OCI-LY7 (cell line): Measurements from ENCODE around the gene HTR5A. TPM values are rescaled to one million over a fixed set of nuclear protein-coding genes. Genes with fewer than 3 reads are reported as not detected.

Source experiments
- BruUV-seq: library from RNA; stranded (reverse); fragments of 400-500 nt; replicated peaks from 2 replicates; lab custom pipeline; 2021; lab: Mats Ljungman, UMichigan
- CTCF ChIA-PET: fragments of 300-600 bp; sonication (Branson Sonifier 250); formaldehyde crosslinking; loops from one replicate; lab custom pipeline; 2022; ENCODE audit warnings: antibody characterized with exemption; ENCODE audit not compliant: unreplicated experiment; lab: Charles Lee
- POLR2A ChIA-PET: fragments of 300-600 bp; sonication (Branson Sonifier 250); formaldehyde crosslinking; loops from one replicate; lab custom pipeline; 2022; ENCODE audit warnings: antibody characterized with exemption; lab: Charles Lee
- DNase-seq: peaks from one replicate; pipeline ENCODE4 v3.0.0-alpha.2; 2015; ENCODE audit warnings: low spot score
- H2AFZ ChIP-seq: fragments of 200-600 bp; sonication (generic), shearing (Covaris generic); 2 replicates; pipeline ENCODE4 v1.6.1; 2014; ENCODE audit warnings: mild to moderate bottlenecking, antibody characterized with exemption, low read length, moderate library complexity
- H3K27ac ChIP-seq: fragments of 200-600 bp; sonication (generic); 2 replicates; pipeline ENCODE4 v1.5.1; 2014; ENCODE audit warnings: mixed run types, low read depth, mild to moderate bottlenecking, moderate library complexity, low read length, inconsistent platforms; ENCODE audit not compliant: poor library complexity, severe bottlenecking
- H3K36me3 ChIP-seq: fragments of 200-600 bp; sonication (generic); 2 replicates; pipeline ENCODE4 v1.6.1; 2014; ENCODE audit warnings: mild to moderate bottlenecking, antibody characterized with exemption, low read length, moderate library complexity, mixed read lengths; ENCODE audit not compliant: insufficient read depth
- H3K4me1 ChIP-seq: fragments of 200-600 bp; sonication (generic); 2 replicates; pipeline ENCODE4 v1.5.1; 2014; ENCODE audit warnings: mild to moderate bottlenecking, low read length; ENCODE audit not compliant: insufficient read depth, poor library complexity, severe bottlenecking
- H3K4me2 ChIP-seq: fragments of 200-600 bp; sonication (generic); 2 replicates; pipeline ENCODE4 v1.6.1; 2014; ENCODE audit warnings: mild to moderate bottlenecking, low read length
- H3K4me3 ChIP-seq: fragments of 200-600 bp; sonication (generic); 2 replicates; pipeline ENCODE4 v1.5.1; 2014; ENCODE audit warnings: mild to moderate bottlenecking, low read depth, low read length; ENCODE audit not compliant: poor library complexity, severe bottlenecking
- H3K79me2 ChIP-seq: fragments of 200-600 bp; sonication (generic); 2 replicates; pipeline ENCODE4 v1.6.1; 2016; ENCODE audit warnings: low read depth, mild to moderate bottlenecking, low read length, moderate library complexity, mixed read lengths; ENCODE audit not compliant: insufficient read depth
- H3K9me2 ChIP-seq: fragments of 200-600 bp; sonication (generic); 2 replicates; pipeline ENCODE4 v1.6.1; 2016; ENCODE audit warnings: mild to moderate bottlenecking, low read length, mixed read lengths; ENCODE audit not compliant: insufficient read depth
- H3K9me3 ChIP-seq: fragments of 200-600 bp; sonication (generic); 2 replicates; pipeline ENCODE4 v1.6.1; 2014; ENCODE audit warnings: mild to moderate bottlenecking, mixed run types, low read length, mixed read lengths
- H4K20me1 ChIP-seq: fragments of 200-600 bp; sonication (generic); 2 replicates; pipeline ENCODE4 v1.6.1; 2014; ENCODE audit warnings: mild to moderate bottlenecking, antibody characterized with exemption, low read length, moderate library complexity, mixed read lengths; ENCODE audit not compliant: insufficient read depth
- EZH2phosphoT487 ChIP-seq: fragments of 200-600 bp; sonication (generic); IDR thresholded peaks from 2 replicates; pipeline ENCODE4 v1.6.1; 2018; ENCODE audit warnings: low read depth, borderline replicate concordance, mild to moderate bottlenecking, mixed run types, antibody characterized with exemption, low read length, moderate library complexity, mixed read lengths
- intact Hi-C: fragments of 100-400 bp; cut with micrococcal nuclease; formaldehyde crosslinking; loops from one replicate; pipeline ENCODE4 v1.10.0; 2022; ENCODE audit not compliant: unreplicated experiment
- small RNA-seq: library from RNA; depleted of rRNA; stranded (forward); fragments of <200 nt; gene quantifications from one replicate; pipeline ENCODE3, GENCODE V24; 2014
- total RNA-seq, 2 experiments: library from RNA; depleted of rRNA in 1 of 2; stranded (reverse); fragments of >200 nt in 1 of 2; shearing (Covaris generic) in 1 of 2; gene quantifications; 2 replicates each; pipeline ENCODE4 v1.2.3, GENCODE V29; 2014 to 2022
- TF ChIP-seq, protein P1 (sequence below): fragments of 200-600 bp; sonication (generic); conservative IDR thresholded peaks from 2 replicates; pipeline ENCODE4 v1.5.1; 2014; ENCODE audit warnings: mild to moderate bottlenecking, antibody characterized with exemption, low read length, moderate library complexity, mixed read lengths

The HTR5A gene
- total RNA-seq, 2 experiments from 2014 or later = not detected

- Histone ChIP-seq H3K9me2 (no peaks in the 10 kb centered on the region), H2AFZ (no peak overlapping the region), H3K4me2 (no peak overlapping the region), H3K36me3 (no peaks in the 10 kb centered on the region), H3K79me2 (no peaks in the 10 kb centered on the region), H3K4me3 (no peak overlapping the region), H3K27ac (no peak overlapping the region), H4K20me1 (no peaks in the 10 kb centered on the region), H3K4me1 (no peaks in the 10 kb centered on the region), H3K9me3 (no peaks in the 10 kb centered on the region)
- TF ChIP-seq, protein P1, sequence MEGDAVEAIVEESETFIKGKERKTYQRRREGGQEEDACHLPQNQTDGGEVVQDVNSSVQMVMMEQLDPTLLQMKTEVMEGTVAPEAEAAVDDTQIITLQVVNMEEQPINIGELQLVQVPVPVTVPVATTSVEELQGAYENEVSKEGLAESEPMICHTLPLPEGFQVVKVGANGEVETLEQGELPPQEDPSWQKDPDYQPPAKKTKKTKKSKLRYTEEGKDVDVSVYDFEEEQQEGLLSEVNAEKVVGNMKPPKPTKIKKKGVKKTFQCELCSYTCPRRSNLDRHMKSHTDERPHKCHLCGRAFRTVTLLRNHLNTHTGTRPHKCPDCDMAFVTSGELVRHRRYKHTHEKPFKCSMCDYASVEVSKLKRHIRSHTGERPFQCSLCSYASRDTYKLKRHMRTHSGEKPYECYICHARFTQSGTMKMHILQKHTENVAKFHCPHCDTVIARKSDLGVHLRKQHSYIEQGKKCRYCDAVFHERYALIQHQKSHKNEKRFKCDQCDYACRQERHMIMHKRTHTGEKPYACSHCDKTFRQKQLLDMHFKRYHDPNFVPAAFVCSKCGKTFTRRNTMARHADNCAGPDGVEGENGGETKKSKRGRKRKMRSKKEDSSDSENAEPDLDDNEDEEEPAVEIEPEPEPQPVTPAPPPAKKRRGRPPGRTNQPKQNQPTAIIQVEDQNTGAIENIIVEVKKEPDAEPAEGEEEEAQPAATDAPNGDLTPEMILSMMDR = no peak
- TF ChIP-seq EZH2phosphoT487 = no peak
- no TSS peak for BruUV-seq
- ChIA-PET POLR2A (no interaction called here), CTCF (no interaction called here)
- intact Hi-C loops = no loop called here
- DNase-seq = no peak
Observed at GRCh38 chr7:155132431-155132830, 62.3 kb downstream of the HTR5A start.

DNA sequence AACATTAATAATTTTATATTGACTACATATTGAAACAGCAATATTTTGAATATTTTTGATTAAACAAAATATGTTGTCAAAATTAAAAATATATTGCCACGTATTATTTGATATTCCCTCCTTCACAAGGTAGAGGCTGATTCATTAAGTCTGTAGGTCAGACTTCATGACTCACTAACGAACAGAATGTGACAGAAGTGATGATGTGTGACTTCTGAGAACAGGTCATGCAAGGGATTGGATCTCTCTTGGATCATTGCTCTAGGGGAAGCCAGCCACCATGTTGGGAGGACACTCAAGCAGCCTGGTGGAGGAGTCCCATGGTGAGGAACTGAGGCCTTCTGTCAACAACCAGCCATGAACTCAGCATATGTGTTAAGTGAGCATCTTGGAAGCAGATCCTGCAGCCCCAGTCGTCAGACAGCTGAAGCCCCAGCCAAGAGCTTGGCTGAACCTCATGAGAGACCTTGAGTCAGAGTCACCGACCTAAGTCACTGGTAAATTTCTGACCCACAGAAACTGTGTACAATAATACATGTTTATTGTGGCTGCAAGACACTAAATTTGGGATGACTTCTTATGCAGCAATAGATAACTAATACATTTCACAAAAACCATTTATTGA, 66.6 kb downstream of the HTR5A start:
- TF ChIP-seq, protein P1 = no peak
- TF ChIP-seq EZH2phosphoT487 = no peak
- no peaks in the 10 kb centered on the region for H3K4me1 ChIP-seq
- DNase-seq = no peak
- intact Hi-C loops = no loop called here
- no TSS peak for BruUV-seq
- no peaks in the 10 kb centered on the region for H4K20me1 ChIP-seq
- H3K36me3 ChIP-seq = no peaks in the 10 kb centered on the region
- no peaks in the 10 kb centered on the region for H3K9me3 ChIP-seq
- no peak overlapping the region for H3K4me2 ChIP-seq
- ChIA-PET CTCF (no interaction called here), POLR2A (interaction anchor here (0.7 kb wide), 1 partner anchor 390 kb away, joined by 4 read pairs; no protein-coding TSS in a partner anchor)
- no peak overlapping the region for H2AFZ ChIP-seq
- H3K9me2 ChIP-seq = no peaks in the 10 kb centered on the region
- no peaks in the 10 kb centered on the region for H3K79me2 ChIP-seq
- no peak overlapping the region for H3K27ac ChIP-seq
- no peak overlapping the region for H3K4me3 ChIP-seq

Small RNA genes lying within 50 kb of the gene (small RNA-seq; reads per million reads assigned to genes)
- gene AC092628.1 = not detected

Other genes with a start within 250 kb of the HTR5A start
- gene PAXIP1, start 67.2 kb upstream of the HTR5A start, total RNA-seq (2014; rRNA removed; shearing (Covaris generic)) = 23.5 and 27.4 TPM in 2 replicates
- gene PAXIP1, start 67.2 kb upstream of the HTR5A start, total RNA-seq (2022) = 33.0 and 36.3 TPM in 2 replicates
- gene INSIG1, start 227.6 kb downstream of the HTR5A start, total RNA-seq (2014; rRNA removed; shearing (Covaris generic)) = 105 and 122 TPM in 2 replicates
- gene INSIG1, start 227.6 kb downstream of the HTR5A start, total RNA-seq (2022) = 164 and 166 TPM in 2 replicates